HEK293T (cell line): Measurements from ENCODE around the gene ZNF607.

Source experiments
- ARNT ChIP-seq: fragments of 450-650 bp; IDR thresholded peaks from 2 replicates; pipeline ENCODE4 v1.6.1; 2017; ENCODE audit warnings: mild to moderate bottlenecking
- BHLHE40 ChIP-seq: fragments of 450-650 bp; IDR thresholded peaks from 2 replicates; pipeline ENCODE4 v1.6.1; 2016; ENCODE audit warnings: mild to moderate bottlenecking, moderate library complexity, borderline replicate concordance
- CTBP1 ChIP-seq: fragments of 450-650 bp; IDR thresholded peaks from 2 replicates; pipeline ENCODE4 v1.6.1; 2016; ENCODE audit warnings: borderline replicate concordance
- FOXA1 ChIP-seq: fragments of 450-650 bp; IDR thresholded peaks from 2 replicates; pipeline ENCODE4 v1.6.1; 2016; ENCODE audit warnings: mild to moderate bottlenecking
- FOXM1 ChIP-seq: fragments of 450-650 bp; IDR thresholded peaks from 2 replicates; pipeline ENCODE4 v1.6.1; 2017; ENCODE audit warnings: mild to moderate bottlenecking, borderline replicate concordance
- NFRKB ChIP-seq: fragments of 450-650 bp; IDR thresholded peaks from 2 replicates; pipeline ENCODE4 v1.6.1; 2016; ENCODE audit warnings: mild to moderate bottlenecking, moderate library complexity
- SP1 ChIP-seq: fragments of 450-650 bp; IDR thresholded peaks from 2 replicates; pipeline ENCODE4 v1.6.1; 2017
- SUZ12 ChIP-seq: fragments of 450-650 bp; IDR thresholded peaks from 2 replicates; pipeline ENCODE4 v1.6.1; 2016; ENCODE audit warnings: mild to moderate bottlenecking
- ZNF384 ChIP-seq: fragments of 450-650 bp; IDR thresholded peaks from 2 replicates; pipeline ENCODE4 v1.6.1; 2016

DNA sequence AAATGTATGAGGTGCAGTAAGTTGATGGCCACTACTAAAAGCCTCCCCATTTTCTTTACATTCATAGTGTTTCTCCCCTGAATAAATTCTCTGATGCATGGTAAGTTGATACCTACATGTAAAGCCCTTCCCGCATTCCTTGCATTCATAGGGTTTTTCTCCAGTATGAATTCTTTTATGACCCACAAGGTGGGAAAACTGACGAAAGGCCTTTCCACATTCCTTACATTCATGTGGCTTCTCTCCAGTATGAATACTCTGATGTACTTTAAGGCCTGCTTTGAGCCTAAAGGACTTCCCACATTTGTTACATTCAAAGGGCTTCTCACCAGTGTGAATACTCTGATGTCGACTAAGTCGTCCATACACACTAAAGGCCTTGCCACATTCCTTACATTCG lies 20.5 kb downstream of the ZNF607 start:
- TF ChIP-seq BHLHE40 = no peak
- no peak for TF ChIP-seq SP1
- TF ChIP-seq FOXM1 = no peak
- TF ChIP-seq ARNT = no peak
- TF ChIP-seq ZNF384 = no peak
- TF ChIP-seq FOXA1 = no peak
- no peak for TF ChIP-seq CTBP1
- TF ChIP-seq SUZ12 = no peak
- no peak for TF ChIP-seq NFRKB
